ENCODE measurements around the gene RICTOR.

GRCh38 chr5:39093352-39093751 lies 19.2 kb upstream of the RICTOR start:
- TF ChIP-seq CTCF (conservative IDR thresholded peaks at IDR 0.05; ENCODE audit: low read depth, low read length) (no peak), EZH2 (IDR thresholded peaks at IDR 0.05; ENCODE audit: low read length, unreplicated experiment) (no peak), EZH2phosphoT487 (IDR thresholded peaks at IDR 0.05; ENCODE audit: borderline replicate concordance, low read length) (no peak)

Data from PC-3 (cell line).